NCI-H524 (cell line): ENCODE measurements around the gene RASSF8.
A peak's percentile ranks its signal among the peaks of the same experiment; 100 is the strongest.
"Not testable (repeated sequence)": the region's sequence is repeated elsewhere in the genome, so short reads cannot be mapped to it uniquely, and the experiment has no call there.

ENCODE experiments used
- DNase-seq, 2 experiments: peaks; one replicate each; lab custom pipeline; 2025; lab: John Stamatoyannopoulos, UW

RASSF8 gene

DNA sequence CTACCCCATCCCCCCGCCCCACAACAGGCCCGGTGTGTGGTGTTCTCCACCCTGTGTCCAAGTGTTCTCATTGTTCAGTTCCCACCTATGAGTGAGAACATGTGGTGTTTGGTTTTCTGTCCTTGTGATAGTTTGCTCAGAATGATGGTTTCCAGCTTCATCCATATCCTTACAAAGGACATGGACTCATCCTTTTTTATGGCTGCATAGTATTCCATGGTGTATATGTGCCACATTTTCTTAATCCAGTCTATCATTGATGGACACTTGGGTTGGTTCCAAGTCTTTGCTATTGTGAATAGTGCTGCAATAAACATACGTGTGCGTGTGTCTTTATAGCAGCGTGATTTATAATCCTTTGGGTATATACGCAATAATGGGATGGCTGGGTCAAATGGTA, 98.8 kb downstream of the RASSF8 start:
- DNase-seq: not testable (repeated sequence)

DNA sequence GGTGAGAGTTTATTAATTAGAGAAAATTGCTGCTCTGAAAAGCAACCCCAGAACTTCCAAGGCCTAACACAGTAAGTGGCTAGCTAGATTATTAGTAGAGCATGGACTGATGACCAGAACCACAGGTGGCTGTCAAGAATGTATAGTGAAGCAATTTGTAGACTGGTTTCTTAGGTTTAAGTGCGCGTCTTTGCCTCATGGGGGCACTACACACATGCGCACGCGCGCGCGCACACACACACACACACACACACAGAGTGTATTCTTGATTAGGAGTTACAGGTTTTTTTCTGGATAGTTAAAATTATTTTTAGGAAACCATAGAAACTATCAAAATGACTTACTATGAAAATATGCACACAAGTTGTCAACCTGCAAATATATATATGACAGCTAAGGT, 99.8 kb downstream of the RASSF8 start:
- peak in 1 of 2 experiments; percentile 11 for DNase-seq

DNA sequence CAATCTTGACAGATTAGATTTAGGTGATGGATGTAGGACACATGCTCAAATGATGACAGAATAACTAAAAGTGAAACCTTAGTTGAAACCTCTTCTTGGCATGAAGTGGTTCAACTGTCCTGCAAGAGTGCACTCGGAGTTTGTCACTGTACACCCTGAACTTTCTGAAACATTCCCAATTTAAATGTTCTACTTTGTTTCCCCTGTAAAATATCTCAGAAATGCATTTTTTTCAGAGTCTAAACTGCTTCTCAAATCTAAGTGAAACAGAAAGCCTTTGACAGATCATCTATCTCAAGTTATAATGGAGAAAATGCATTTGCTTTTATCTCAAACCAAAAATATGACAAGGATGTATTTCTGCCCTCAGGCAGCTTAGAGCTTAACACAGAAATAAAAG, 100.3 kb downstream of the RASSF8 start:
- no peak for DNase-seq

DNA sequence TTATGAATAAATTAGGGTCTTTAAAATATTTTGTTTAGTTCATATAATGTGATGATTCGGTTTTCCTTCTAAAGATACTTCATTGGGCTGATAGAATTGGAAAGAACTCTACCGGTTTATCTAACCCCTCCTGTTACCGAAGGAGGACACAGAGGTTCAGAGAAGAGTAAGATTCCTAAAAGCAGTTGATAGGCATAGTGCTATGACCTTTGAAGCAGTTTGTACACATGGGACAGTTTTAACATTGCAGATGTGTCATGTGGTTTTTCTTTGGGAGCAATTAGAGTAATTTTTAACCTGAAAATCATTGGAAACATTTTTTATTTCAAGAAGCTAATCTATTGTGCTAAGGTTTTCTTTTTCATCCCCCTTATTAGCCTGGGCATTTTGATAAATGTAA, 103.5 kb downstream of the RASSF8 start:
- no peak for DNase-seq

DNA sequence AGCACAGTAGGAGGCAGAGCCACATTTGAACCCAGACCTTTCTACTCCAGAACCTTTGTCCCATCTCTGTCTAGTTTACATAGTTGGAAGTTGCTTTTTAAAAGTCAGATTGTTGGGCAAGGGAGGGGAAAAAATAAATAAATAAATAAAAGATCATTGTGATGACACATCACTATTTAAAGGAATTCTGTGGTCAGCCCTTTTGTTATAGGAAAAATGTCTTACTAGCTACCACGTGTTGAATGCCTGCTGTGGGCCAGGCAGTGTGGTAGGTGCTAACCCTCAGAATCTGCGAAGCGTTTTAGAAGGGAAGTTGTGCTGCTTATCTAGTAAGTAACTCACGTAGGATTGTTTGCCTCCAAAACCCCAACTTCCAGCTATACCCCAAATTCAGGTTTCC, 104.1 kb downstream of the RASSF8 start:
- DNase-seq: no peak

DNA sequence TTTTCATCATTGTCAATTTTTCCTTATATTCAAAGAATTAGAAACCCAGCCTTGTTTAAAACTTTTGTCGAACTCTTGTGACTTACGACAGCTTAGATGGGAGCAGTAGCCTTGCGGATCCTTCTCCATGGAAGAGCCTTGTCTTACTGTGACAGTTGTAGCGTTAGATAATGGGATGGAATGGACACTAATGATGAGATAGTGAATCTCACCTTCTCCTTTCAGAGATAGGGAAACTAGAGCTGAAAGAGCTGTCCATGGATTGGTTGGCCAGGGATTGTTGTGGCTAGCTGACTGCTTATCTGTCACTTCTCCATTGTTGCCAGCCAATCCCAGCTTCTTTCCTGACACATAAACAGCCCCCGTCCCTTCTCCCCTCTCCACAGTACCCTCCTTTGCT, 107.0 kb downstream of the RASSF8 start:
- no peak for DNase-seq

DNA sequence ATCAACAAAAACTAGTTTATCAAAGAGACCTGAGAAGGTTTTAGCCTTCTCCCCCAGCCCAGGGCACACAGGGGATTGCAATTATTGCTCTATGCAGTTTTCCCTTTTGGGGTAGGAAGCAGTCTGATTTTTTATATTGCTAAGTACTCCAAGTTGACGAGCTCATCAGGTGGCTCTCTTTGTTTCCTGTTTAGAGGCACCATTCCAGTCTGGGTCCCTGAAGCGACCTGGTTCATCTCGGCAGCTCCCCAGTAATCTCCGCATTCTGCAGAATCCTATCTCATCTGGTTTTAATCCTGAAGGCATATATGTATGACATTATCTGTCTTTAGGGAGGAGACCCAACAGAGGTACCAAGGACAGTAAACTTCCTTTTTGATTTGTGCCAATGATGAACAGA, 110.0 kb downstream of the RASSF8 start:
- no peak for DNase-seq

DNA sequence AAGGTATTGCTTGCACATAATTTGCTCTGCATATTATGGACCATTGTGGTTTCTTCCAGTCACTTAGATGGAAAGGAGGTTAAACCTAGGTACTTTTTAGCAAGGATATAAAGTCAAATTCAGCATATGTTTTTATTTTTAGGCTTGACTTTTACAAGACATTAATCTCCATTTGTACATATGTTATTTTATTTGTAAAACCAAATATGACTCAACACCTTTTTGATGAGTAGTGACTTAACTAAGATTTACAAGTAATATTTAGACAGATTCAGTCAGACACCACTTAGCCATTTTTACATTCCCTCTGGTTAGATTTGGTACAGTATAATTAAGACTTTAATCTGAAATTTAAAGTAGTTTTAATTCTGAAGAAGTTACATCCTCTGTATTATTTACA, 111.3 kb downstream of the RASSF8 start:
- DNase-seq: no peak

DNA sequence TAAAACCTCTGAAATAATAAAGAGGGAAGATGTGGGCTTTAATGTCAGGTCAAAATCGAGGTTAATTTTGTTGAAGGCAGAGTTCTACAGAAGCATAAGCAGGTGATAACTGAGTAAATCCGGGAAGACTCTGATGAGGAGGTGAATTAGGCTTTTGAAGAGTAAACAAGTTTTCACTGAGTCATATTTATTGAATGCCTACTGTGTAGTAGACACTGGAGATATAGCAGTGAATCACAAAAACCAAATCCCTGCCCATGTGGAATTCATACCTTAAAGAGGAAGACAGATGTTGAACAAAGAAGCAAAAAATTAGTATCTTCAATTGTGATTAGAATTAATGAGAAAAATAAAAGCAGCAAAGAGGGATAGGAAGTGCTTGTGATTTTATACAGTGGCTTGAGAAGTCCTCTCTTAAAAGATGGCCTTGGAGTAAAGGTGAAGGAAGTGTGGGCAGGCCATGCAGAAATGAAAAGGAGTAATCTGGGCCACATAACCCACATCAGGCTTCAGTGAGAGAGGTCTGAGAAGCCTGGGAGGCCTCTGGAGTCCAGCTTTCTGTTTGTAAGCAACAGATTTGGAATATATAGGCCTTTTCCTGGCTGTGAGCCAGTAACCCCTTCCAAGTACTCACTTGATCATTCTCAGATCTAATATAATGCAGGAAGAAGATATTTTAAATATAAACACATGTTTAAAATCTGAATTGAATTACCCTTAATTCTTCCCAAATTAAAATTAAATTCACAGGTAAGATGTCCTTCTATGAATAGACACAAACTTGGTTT, 119.6 kb downstream of the RASSF8 start:
- no peak for DNase-seq

DNA sequence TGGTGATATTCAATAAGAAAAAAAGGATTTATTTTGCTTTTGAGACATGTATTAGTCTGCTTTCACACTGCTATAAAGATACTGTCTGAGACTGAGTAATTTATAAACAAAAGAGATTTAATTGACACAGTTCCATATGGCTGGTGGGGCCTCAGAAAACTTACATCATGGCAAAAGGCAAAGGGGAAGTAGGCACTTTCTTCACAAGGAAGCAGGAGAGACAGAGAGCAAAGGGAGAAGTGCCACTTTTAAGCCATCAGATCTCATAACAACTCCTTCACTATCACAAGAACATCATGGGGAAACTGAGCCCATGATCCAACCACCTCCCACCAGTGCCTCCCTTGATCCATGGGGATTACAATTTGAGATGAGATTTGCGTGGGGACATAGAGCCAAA, 122.4 kb downstream of the RASSF8 start:
- DNase-seq: no peak

DNA sequence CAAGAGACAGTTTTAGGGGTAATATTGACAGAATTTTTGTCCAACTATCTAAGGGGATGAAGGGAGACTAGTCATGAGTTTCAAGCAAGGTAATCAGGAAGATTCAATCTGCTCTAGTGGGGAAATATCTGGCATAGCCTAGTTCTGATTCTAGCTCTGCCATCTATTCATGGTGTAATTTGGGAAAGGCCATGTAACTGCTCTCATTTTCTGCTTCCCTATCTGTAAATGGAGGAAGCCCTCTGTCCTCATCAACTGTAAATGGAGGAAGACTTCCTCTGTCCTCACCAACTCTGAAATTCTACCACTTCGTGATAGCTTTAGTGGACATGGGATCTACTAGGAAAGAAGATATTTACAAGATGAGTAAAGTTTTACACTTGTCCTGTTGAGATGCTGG, 128.5 kb downstream of the RASSF8 start:
- no peak for DNase-seq

DNA sequence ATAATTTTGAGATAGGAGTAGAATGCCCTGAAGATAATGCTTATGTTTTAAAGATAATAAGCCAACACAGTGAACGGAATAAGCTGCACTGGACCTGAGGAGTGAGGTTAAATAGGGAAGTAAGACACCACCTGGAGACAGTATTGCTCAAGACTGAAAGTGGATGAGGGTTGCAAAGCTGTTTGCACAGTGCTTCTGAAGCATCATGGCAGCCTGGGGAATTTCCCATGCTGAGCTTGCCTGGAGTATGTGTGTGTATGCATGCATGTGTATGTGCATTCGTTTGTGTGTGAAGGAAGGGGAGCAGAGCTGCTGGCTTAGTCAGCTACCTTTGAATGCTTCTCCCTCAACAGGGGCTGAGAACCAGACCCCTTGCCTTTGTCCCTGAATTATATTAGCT, 130.5 kb downstream of the RASSF8 start:
- DNase-seq: no peak

DNA sequence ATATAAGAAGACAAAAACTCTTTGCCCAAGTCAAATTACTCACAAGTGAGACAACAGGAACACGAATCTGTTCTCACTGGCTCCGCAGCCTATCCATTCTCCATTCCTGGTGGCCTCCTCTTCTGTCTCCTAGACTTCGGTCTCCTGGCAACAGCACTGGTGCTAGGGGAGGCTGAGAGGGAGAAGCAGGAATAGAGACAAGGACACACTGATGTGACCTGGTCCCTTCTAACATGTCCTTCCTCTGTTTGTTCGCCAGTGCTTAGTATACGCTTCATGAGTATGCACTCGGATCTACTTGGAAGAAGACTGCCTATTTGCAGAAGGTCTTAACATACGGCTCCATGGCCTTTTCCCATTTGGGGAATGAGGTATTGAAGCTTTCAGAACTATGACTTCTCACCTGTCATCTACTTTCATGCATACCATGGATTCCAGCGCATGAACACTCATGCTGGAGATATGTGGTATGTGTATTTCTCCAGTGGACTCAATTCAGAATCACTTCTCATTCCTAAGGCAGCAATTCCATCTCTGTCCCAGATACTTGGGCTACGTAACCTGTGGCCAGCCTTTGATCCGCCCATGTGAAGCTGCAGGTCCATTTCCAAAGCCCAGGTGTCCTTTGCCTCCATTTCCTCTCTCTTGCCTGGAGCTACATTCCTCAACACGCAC, 132.5 kb downstream of the RASSF8 start:
- no peak for DNase-seq

DNA sequence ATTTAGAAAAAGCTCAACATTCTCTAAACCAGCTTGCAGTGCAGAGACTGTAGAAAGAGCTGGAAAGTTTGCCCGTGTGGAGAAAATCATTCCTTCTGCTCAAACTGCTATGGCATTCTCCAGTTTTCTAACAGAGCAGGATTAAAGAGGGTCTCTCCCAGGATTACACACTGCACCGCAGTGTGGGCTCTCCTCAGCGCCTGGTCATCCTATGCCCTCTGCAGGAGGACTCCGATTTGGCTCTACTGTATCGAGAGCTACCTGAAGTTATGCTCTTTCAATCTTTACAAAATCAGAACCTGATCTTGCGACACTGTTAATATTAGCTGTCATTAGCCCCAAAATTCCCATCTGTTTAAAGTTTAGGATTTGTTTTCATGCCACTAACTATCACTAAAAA, 133.3 kb downstream of the RASSF8 start:
- peak in 1 of 2 experiments; percentile 33 for DNase-seq

DNA sequence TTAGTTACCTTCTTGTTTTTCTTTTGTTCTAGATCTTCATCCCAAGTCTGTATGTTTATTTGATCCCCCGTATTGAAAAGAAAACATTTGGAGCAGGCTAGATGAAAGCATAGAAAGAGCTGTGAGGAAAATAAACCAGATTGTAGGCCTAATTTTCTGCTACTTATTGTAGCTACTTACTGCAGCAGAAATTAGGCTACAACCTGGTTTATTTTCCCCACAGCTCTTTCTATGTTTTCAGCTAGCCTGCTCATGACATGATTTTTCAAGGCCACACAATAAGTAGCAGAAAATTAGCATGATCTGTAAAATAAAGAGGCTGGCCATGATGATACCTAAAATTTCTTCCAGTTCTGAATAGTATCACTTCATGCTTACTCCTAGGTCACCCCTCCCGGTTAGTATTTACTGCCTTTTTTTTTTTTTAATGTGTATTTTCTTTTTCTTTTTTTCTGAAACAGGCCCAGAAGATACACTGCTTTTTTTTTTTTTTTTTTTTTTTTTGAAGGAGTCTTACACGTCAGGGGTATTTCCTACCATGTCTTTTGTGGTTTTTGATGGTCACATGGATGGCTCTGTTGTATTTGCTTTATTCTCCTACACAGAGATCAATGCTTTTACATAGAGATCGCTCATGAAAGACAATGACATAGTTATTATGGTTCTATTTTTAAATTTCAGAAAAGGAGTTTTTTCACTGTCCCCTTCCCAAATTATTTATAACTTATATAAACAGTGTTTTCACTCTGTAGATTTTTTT, 134.0 kb downstream of the RASSF8 start:
- DNase-seq: no peak

DNA sequence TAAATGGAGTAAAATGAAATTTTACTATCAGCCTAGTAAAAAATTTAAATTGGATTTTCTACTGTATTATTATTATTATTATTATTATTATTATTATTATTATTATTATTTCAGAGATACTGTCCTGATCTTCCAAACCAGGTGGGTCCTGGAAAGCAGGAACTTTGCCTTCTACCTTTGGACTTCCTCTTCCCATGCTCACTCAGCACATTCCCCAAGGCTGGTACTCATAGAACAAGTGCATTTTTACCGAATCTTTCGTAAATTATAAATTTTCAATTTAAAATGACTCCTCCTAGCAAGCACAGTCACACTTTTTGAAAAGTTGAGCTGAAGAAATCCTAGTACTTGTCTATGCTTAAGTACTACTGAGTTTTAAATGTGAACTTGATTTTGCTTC, 136.7 kb downstream of the RASSF8 start:
- no peak for DNase-seq

DNA sequence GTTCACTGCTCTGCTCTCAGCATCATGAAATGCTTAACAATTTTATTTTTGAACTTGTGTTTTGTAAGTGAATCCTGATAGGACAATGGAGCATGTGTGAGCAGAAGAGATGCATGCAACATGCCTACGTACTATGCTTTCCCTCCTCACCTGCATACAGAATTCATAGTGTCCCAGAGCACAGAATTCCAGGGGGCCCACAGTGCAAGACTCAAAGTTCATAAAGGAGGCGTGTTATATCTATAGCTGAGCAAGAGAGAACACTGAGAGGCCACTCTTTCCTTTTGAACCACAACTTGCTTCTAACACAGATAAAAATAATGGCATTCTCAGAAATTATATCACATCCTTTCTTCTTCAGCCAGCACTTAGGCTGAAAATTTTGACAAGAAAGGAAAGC, 137.6 kb downstream of the RASSF8 start:
- no peak for DNase-seq

DNA sequence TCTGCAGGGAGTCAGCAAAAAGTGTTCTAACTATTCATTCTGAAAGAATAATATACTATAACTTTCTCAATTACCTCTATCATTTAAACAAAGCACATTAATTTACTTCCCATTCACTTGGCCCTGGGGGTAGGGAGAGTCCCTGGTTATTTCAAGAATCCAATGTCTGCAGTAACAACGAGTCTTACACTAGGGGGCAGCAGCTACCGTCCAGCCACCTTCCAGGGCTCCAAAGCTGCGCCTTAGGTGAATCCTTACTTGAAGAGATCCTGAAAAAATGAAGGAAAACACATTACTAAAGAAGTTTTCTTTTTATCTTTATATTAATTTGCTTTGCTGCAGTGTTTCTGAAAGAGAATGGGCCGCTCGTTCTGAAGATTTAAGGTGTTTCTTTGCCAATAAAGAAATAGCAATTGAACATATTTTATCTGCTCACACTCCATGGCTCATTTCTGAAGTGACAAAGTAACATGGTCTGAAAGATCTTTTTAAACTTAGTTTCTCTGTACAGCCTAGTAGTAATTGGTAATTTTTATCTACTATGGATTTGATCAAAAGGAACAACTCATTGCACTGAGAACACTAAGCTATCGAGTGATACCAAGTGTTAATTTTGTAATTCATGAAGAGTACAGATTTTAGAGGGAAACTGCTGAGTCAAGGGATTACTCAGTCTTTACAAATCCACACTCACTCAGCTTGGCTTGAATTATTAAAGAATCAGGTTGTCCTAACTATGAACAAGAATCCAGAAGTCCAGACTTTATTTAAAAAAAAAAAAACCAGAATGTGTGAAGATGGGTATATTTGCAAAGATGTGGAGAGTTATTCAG, 138.8 kb downstream of the RASSF8 start:
- peak; percentile 47 to 62 for DNase-seq

DNA sequence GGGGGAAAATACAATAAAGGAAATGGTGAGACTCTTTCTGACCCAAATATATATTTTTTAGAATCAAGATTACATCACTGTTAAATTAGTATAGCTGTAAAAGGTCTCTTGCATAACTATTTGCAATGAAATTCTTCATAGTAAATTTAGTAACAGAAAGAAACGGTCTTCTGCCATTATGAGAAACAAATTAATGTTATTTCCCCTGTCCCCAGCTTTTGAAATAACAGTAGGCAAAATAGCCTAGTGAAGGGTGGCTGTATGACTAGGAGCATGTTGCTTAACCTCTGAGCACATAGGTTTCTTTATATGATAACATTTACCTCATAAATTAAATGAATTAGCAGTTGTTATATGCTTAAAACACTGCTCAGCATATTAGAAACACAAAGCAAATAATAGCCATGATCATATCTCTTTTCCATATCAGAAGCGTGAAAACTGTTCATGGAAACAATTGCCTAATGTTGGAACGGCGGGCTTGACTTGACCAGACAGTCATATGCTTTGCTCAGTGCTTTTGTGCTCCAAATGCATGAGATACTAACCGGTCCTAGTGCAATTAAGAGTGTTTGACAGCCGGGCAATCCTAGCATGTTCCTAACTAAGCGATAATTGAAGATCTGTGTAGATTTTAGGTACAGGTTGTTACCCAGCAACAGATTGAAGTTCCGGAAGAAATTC, 142.3 kb downstream of the RASSF8 start:
- DNase-seq: no peak

DNA sequence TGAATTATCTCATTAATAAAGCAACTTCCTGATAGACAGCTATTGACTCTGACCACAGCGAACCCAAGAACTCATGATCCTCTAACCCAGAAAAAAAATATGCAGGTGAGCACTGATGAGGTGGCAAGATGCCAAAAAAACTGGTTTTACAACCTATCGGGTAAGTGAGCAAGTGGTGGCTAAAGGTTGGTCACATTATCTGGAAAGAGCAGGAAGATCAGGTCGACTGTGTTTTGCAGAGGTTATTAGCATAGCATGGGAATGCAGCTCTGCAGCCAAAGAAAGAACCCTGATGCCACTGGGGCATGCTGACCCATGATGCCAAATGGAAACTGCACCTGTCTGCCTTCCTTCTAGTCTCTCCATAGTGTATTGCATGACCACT, 142.9 kb downstream of the RASSF8 start:
- no peak for DNase-seq

DNA sequence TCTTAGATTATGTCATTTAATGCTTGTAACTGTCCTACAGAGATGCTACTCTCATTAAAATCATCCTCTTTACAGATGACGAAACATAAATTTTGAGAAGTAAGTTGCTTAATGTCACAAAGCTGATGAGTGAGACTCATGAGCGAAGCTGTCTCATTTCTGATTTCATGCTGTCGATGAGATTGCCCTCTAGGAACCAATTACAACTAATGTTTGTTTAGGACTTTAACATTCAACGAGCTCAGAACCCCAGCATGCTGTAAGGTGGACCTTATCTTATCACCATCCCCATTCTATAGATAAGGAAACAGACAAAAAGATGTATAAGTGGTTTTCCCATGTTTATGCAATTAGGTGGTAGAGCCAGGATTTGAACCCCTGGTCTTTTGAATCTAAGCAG, 143.3 kb downstream of the RASSF8 start:
- DNase-seq: no peak

DNA sequence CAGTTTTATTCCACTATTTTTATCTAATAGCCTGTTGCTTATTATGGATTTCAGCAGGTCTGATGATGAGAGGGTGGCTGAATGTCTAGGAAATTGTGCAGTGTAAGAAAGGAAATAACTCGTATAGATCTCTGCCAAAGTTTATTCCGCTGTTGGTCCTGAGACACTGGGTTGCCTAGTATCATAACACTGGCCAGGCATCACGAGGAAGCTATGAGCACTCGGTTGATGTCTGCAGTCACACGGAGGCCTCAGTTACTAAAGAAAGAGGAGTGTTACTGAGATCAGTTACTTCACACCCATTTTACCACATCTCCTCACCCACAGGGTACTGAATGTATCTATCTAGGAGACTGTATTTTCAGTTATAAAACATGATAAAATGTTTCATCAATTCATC, 144.5 kb downstream of the RASSF8 start:
- no peak for DNase-seq
